H9 (cell line): ENCODE measurements around the gene WBP2. TPM values are rescaled to one million over a fixed set of nuclear protein-coding genes. Genes with fewer than 3 reads are reported as not detected.

Source experiments
- DNase-seq: peaks from one replicate; pipeline ENCODE4 v3.0.0-alpha.2; 2017
- H2AFZ ChIP-seq: one replicate; pipeline ENCODE4 v1.6.1; 2013; ENCODE audit warnings: mild to moderate bottlenecking, low read length, control low read depth, moderate library complexity
- H2AK5ac ChIP-seq: 2 replicates; pipeline ENCODE4 v1.6.1; 2013; ENCODE audit warnings: low read length, control low read depth, mixed read lengths; ENCODE audit not compliant: insufficient read length
- H2BK120ac ChIP-seq: one replicate; pipeline ENCODE4 v1.6.1; 2013; ENCODE audit warnings: low read depth, mild to moderate bottlenecking, low read length, control low read depth, inconsistent platforms; ENCODE audit not compliant: poor library complexity, severe bottlenecking
- H2BK12ac ChIP-seq: 2 replicates; pipeline ENCODE4 v1.6.1; 2013; ENCODE audit warnings: low read length, control low read depth, mixed read lengths, low read depth; ENCODE audit not compliant: insufficient read length
- H2BK15ac ChIP-seq: 2 replicates; pipeline ENCODE4 v1.6.1; 2013; ENCODE audit warnings: low read depth, low read length, control low read depth
- H2BK20ac ChIP-seq: one replicate; pipeline ENCODE4 v1.6.1; 2013; ENCODE audit warnings: low read depth, mild to moderate bottlenecking, low read length, control low read depth, inconsistent platforms; ENCODE audit not compliant: poor library complexity, severe bottlenecking
- H2BK5ac ChIP-seq: 2 replicates; pipeline ENCODE4 v1.6.1; 2013; ENCODE audit warnings: low read length, control low read depth, mixed read lengths; ENCODE audit not compliant: insufficient read length
- H3K14ac ChIP-seq: 2 replicates; pipeline ENCODE4 v1.6.1; 2013; ENCODE audit warnings: low read length, control low read depth; ENCODE audit not compliant: insufficient read depth
- H3K18ac ChIP-seq: 2 replicates; pipeline ENCODE4 v1.6.1; 2013; ENCODE audit warnings: low read depth, mild to moderate bottlenecking, mixed read lengths, low read length, control low read depth; ENCODE audit not compliant: insufficient read length
- H3K23ac ChIP-seq: 2 replicates; pipeline ENCODE4 v1.6.1; 2013; ENCODE audit warnings: low read length, control low read depth, mixed read lengths, low read depth; ENCODE audit not compliant: insufficient read length
- H3K23me2 ChIP-seq: 2 replicates; pipeline ENCODE4 v1.6.1; 2013; ENCODE audit warnings: low read depth, mild to moderate bottlenecking, mixed read lengths, low read length, control low read depth; ENCODE audit not compliant: insufficient read length, poor library complexity, severe bottlenecking
- H3K27ac ChIP-seq: 2 replicates; pipeline ENCODE4 v1.5.1; 2013; ENCODE audit warnings: low read length, control low read depth, mixed read lengths, low read depth; ENCODE audit not compliant: insufficient read length
- H3K27me3 ChIP-seq: 2 replicates; pipeline ENCODE4 v1.6.1; 2013; ENCODE audit warnings: low read length, control low read depth, inconsistent platforms; ENCODE audit not compliant: insufficient read depth
- H3K4ac ChIP-seq: 2 replicates; pipeline ENCODE4 v1.6.1; 2013; ENCODE audit warnings: low read depth, mild to moderate bottlenecking, control low read depth, inconsistent platforms, low read length, moderate library complexity
- H3K4me1 ChIP-seq: 2 replicates; pipeline ENCODE4 v1.6.1; 2013; ENCODE audit warnings: low read length, control low read depth, inconsistent platforms; ENCODE audit not compliant: insufficient read depth
- H3K4me2 ChIP-seq: 2 replicates; pipeline ENCODE4 v1.6.1; 2013; ENCODE audit warnings: low read length, control low read depth, mixed read lengths; ENCODE audit not compliant: insufficient read length, insufficient read depth
- H3K56ac ChIP-seq: 2 replicates; pipeline ENCODE4 v1.6.1; 2013; ENCODE audit warnings: low read depth, mild to moderate bottlenecking, mixed read lengths, low read length, control low read depth; ENCODE audit not compliant: insufficient read length
- H3K79me1 ChIP-seq: 2 replicates; pipeline ENCODE4 v1.6.1; 2013; ENCODE audit warnings: low read depth, mild to moderate bottlenecking, moderate library complexity, low read length, control low read depth, inconsistent platforms; ENCODE audit not compliant: insufficient read depth, poor library complexity, severe bottlenecking
- H3K79me2 ChIP-seq: 2 replicates; pipeline ENCODE4 v1.6.1; 2013; ENCODE audit warnings: low read length, control low read depth, inconsistent platforms; ENCODE audit not compliant: insufficient read depth
- H3K9ac ChIP-seq: 2 replicates; pipeline ENCODE4 v1.6.1; 2013; ENCODE audit warnings: low read length, control low read depth, mixed read lengths; ENCODE audit not compliant: insufficient read length; ENCODE audit errors: extremely low read depth
- H3K9me3 ChIP-seq: one replicate; pipeline ENCODE4 v1.6.1; 2013; ENCODE audit warnings: low read depth, low read length, inconsistent platforms; ENCODE audit not compliant: control insufficient read depth
- H3T11ph ChIP-seq: one replicate; pipeline ENCODE4 v1.6.1; 2013; ENCODE audit warnings: mild to moderate bottlenecking, low read length, control low read depth, inconsistent platforms
- H4K20me1 ChIP-seq: one replicate; pipeline ENCODE4 v1.6.1; 2013; ENCODE audit not compliant: control insufficient read depth, insufficient read length, insufficient read depth
- H4K5ac ChIP-seq: 2 replicates; pipeline ENCODE4 v1.6.1; 2013; ENCODE audit warnings: low read depth, mild to moderate bottlenecking, mixed read lengths, low read length, control low read depth; ENCODE audit not compliant: insufficient read length
- H4K8ac ChIP-seq: replicated peaks from 2 replicates; pipeline ENCODE4 v1.6.1; 2013; ENCODE audit warnings: low read length, control low read depth, mixed read lengths, low read depth; ENCODE audit not compliant: insufficient read length
- H4K91ac ChIP-seq: 2 replicates; pipeline ENCODE4 v1.6.1; 2013; ENCODE audit warnings: low read depth, mild to moderate bottlenecking, moderate library complexity, mixed read lengths, low read length, control low read depth; ENCODE audit not compliant: insufficient read length
- H3K27ac Mint-ChIP-seq, 3 experiments: 2 replicates in 2 of 3; 3 replicates in 1 of 3; pipeline ENCODE4 v1.8.0; 2020 to 2021; ENCODE audit warnings: mixed read lengths in 3 of 3, mild to moderate bottlenecking in 1 of 3, moderate library complexity in 1 of 3
- H3K27me3 Mint-ChIP-seq: 2 replicates; pipeline ENCODE4 v1.8.0; 2021; ENCODE audit warnings: low read depth, mild to moderate bottlenecking, moderate library complexity, mixed read lengths
- H3K36me3 Mint-ChIP-seq, 3 experiments: 2 replicates in 2 of 3; 3 replicates in 1 of 3; pipeline ENCODE4 v1.8.0; 2020 to 2021; ENCODE audit warnings: low read depth in 3 of 3, mixed read lengths in 3 of 3; ENCODE audit not compliant: insufficient read depth in 1 of 3
- H3K4me1 Mint-ChIP-seq, 2 experiments: 2 replicates each; pipeline ENCODE4 v1.8.0; 2020; ENCODE audit warnings: mixed read lengths in 2 of 2
- H3K4me3 Mint-ChIP-seq, 2 experiments: 2 replicates in 1 of 2; 3 replicates in 1 of 2; pipeline ENCODE4 v1.8.0; 2020 to 2021; ENCODE audit warnings: mild to moderate bottlenecking in 2 of 2, mixed read lengths in 2 of 2, moderate library complexity in 1 of 2
- H3K9me3 Mint-ChIP-seq, 2 experiments: 2 replicates in 1 of 2; 3 replicates in 1 of 2; pipeline ENCODE4 v1.8.0; 2020; ENCODE audit warnings: mild to moderate bottlenecking in 2 of 2, mixed read lengths in 2 of 2, moderate library complexity in 1 of 2
- WGBS: extraction: QIAGEN DNeasy Blood & Tissue Kit; methylation state at CpG from one replicate; pipeline ENCODE4 v1.1.7; 2013; ENCODE audit warnings: missing lambda C conversion rate, low lambda C conversion rate, mixed read lengths; ENCODE audit not compliant: insufficient read length; ENCODE audit errors: extremely low coverage; 5-methylcytosine and 5-hydroxymethylcytosine counted together
- total RNA-seq: library from RNA; stranded (reverse); gene quantifications from 2 replicates; pipeline ENCODE4 v1.2.1, GENCODE V29; 2021
- TF ChIP-seq, protein P1 (sequence below): fragments of 200-600 bp; sonication (generic); conservative IDR thresholded peaks from 3 replicates; pipeline ENCODE4 v1.8.0; 2021; ENCODE audit warnings: antibody characterized with exemption, mild to moderate bottlenecking

WBP2 gene
- total RNA-seq, 1 experiment from 2014 or later: 63.2 TPM

DNA sequence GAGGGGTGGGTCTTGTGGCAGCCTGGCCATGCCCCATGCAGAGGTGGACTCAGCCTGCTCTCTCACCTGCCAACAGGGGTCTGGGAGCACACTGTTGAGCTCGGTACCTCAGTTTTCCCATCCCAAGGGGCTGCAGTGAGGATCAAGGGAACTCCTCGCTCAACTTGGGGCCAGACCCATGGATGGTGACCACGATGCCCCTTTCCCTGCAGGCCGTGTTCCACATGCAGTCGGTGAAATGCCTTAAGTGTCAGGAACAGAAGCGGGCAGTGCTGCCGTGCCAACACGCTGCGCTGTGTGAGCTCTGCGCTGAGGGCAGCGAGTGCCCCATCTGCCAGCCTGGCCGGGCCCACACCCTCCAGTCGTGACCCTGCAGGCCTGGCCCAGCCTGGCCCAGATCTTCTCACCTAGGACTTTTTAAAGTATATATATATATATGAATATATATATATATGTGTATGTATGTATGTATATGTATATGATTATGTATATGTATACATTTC, 31.0 kb downstream of the WBP2 start:
- Histone ChIP-seq H2BK5ac (no peak overlapping the region), H4K8ac (no peak overlapping the region), H4K5ac (no peak overlapping the region), H3K9me3 (no peaks in the 10 kb centered on the region), H3K27ac (no peak overlapping the region), H3K4me1 (no peaks in the 10 kb centered on the region), H2BK120ac (no peak overlapping the region), H3K14ac (no peak overlapping the region), H3K79me1 (no peaks in the 10 kb centered on the region), H3T11ph (no peak overlapping the region), H3K79me2 (no peaks in the 10 kb centered on the region), H3K23ac (no peak overlapping the region), H3K23me2 (no peaks in the 10 kb centered on the region), H3K18ac (no peak overlapping the region), H2BK20ac (no peak overlapping the region), H3K9ac (no peak overlapping the region), H3K4ac (no peak overlapping the region), H4K91ac (no peak overlapping the region), H2AFZ (no peak overlapping the region), H4K20me1 (no peaks in the 10 kb centered on the region), H3K4me2 (no peak overlapping the region), H2AK5ac (no peak overlapping the region), H3K27me3 (no peaks in the 10 kb centered on the region), H2BK15ac (no peak overlapping the region), H3K56ac (no peak overlapping the region), H2BK12ac (no peak overlapping the region)
- TF ChIP-seq, protein P1, sequence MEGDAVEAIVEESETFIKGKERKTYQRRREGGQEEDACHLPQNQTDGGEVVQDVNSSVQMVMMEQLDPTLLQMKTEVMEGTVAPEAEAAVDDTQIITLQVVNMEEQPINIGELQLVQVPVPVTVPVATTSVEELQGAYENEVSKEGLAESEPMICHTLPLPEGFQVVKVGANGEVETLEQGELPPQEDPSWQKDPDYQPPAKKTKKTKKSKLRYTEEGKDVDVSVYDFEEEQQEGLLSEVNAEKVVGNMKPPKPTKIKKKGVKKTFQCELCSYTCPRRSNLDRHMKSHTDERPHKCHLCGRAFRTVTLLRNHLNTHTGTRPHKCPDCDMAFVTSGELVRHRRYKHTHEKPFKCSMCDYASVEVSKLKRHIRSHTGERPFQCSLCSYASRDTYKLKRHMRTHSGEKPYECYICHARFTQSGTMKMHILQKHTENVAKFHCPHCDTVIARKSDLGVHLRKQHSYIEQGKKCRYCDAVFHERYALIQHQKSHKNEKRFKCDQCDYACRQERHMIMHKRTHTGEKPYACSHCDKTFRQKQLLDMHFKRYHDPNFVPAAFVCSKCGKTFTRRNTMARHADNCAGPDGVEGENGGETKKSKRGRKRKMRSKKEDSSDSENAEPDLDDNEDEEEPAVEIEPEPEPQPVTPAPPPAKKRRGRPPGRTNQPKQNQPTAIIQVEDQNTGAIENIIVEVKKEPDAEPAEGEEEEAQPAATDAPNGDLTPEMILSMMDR: no peak
- H3K4me1 Mint-ChIP-seq: peaks cover 11% of the 10 kb centered on the region in 2 experiments
- no peak overlapping the region for H3K4me3 Mint-ChIP-seq
- no peak for DNase-seq
- WGBS: no CpG with 5 or more reads among the region's 13 CpGs
- H3K36me3 Mint-ChIP-seq: peaks cover 11 to 48% (median 47%) of the 10 kb centered on the region in 3 experiments
- no peaks in the 10 kb centered on the region; a peak in 1 of 5 replicates for H3K9me3 Mint-ChIP-seq
- no peaks in the 10 kb centered on the region for H3K27me3 Mint-ChIP-seq
- H3K27ac Mint-ChIP-seq: no peak overlapping the region
